Panc1 (cell line): ENCODE measurements around the gene KLRC4. TPM values are rescaled to one million over a fixed set of nuclear protein-coding genes. Genes with fewer than 3 reads are reported as not detected.
"Not testable (repeated sequence)": the region's sequence is repeated elsewhere in the genome, so short reads cannot be mapped to it uniquely, and the experiment has no call there.

Experiments
- ATAC-seq: fragments of 200-7000 bp; cut with Tn5 transposase; 2 replicates; pipeline ENCODE4 v1.9.1; 2020; ENCODE audit warnings: mild to moderate bottlenecking, moderate library complexity
- BruUV-seq: library from RNA; stranded (reverse); fragments of 400-500 nt; replicated peaks from 2 replicates; lab custom pipeline; 2021; lab: Mats Ljungman, UMichigan
- CTCF ChIA-PET: fragments of 300-600 bp; sonication (Branson Sonifier 250); formaldehyde crosslinking; loops from one replicate; lab custom pipeline; 2022; ENCODE audit warnings: antibody characterized with exemption; lab: Charles Lee
- POLR2A ChIA-PET: fragments of 300-600 bp; sonication (Branson Sonifier 250); formaldehyde crosslinking; loops from one replicate; lab custom pipeline; 2022; ENCODE audit warnings: antibody characterized with exemption; lab: Charles Lee
- DNase-seq: peaks from one replicate; pipeline ENCODE4 v3.0.0-alpha.2; 2010; ENCODE audit warnings: low read depth, low spot score
- H3K27ac ChIP-seq: 2 replicates; pipeline ENCODE4 v1.5.1; 2011; ENCODE audit warnings: mild to moderate bottlenecking, low read length, inconsistent platforms
- H3K27me3 ChIP-seq: fragments of 200-500 bp; sonication (Bioruptor generic); 2 replicates; pipeline ENCODE4 v1.6.0; 2014; ENCODE audit warnings: low read length, inconsistent platforms; ENCODE audit not compliant: control insufficient read depth, insufficient read depth
- H3K36me3 ChIP-seq: fragments of 200-500 bp; sonication (Bioruptor generic); 2 replicates; pipeline ENCODE4 v1.5.1; 2014; ENCODE audit warnings: inconsistent platforms, mild to moderate bottlenecking, low read length, moderate library complexity; ENCODE audit not compliant: control insufficient read depth, insufficient read depth
- H3K4me1 ChIP-seq: 2 replicates; pipeline ENCODE4 v1.5.1; 2011; ENCODE audit warnings: inconsistent platforms, mild to moderate bottlenecking, low read length, moderate library complexity; ENCODE audit not compliant: control insufficient read depth, insufficient read depth
- H3K4me3 ChIP-seq, 2 experiments: 2 replicates each; pipeline ENCODE4 v1.5.1; 2011 to 2012; ENCODE audit warnings: low read depth in 2 of 2, low read length in 2 of 2, mild to moderate bottlenecking in 2 of 2, inconsistent platforms in 1 of 2, moderate library complexity in 1 of 2
- H3K9me3 ChIP-seq: fragments of 200-500 bp; sonication (Bioruptor generic); 2 replicates; pipeline ENCODE4 v1.5.1; 2014; ENCODE audit warnings: low read depth, mild to moderate bottlenecking, inconsistent platforms, low read length, moderate library complexity; ENCODE audit not compliant: control insufficient read depth, insufficient read depth
- in situ Hi-C: cut with HindIII; loops from 2 replicates; pipeline ENCODE4 v1.10.0; 2016; ENCODE audit warnings: low sequenced_read_pairs, low pct_unique_long_range_greater_than_20kb
- intact Hi-C: fragments of 100-400 bp; cut with micrococcal nuclease; formaldehyde crosslinking; loops from one replicate; pipeline ENCODE4 v1.10.0; 2022; ENCODE audit not compliant: unreplicated experiment
- total RNA-seq: library from RNA; stranded (reverse); gene quantifications from one replicate; pipeline ENCODE4 v1.2.1, GENCODE V29; 2021; ENCODE audit not compliant: unreplicated experiment

KLRC4 gene
- total RNA-seq, 1 experiment from 2014 or later = 1.4 TPM

GRCh38 chr12:10435816-10436215 lies 26.3 kb upstream of the KLRC4 start, which contains the start of gene KLRC2:
Gene KLRC2 (minus strand): TSS chr12:10436010. CDS start chr12:10435986, 24 bp downstream.
- H3K27ac ChIP-seq, H3K4me1 ChIP-seq, ATAC-seq, BruUV-seq, in situ Hi-C loops, POLR2A ChIA-PET, H3K36me3 ChIP-seq, H3K4me3 ChIP-seq, CTCF ChIA-PET, DNase-seq, H3K27me3 ChIP-seq, intact Hi-C loops, H3K9me3 ChIP-seq: not testable (repeated sequence)

DNA sequence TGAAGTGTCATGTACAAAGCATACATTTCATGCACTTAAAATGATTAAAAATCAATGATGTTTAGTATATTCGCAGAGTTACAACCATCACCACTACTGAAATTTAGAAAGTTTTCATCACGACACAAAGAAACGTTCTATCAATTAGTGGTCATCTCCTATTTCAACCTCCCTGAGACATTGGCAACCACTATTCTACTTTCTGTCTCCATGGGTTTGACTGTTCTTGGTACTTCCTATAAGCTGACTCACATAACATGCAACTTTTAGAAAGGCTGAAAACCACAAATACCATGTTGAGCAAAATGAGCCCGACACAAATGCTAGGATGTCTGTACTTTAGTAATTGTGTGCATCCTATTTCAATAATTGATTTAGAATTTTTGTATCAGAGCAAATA lies 21.1 kb upstream of the KLRC4 start:
- intact Hi-C loops, BruUV-seq, H3K27ac ChIP-seq, H3K9me3 ChIP-seq, H3K27me3 ChIP-seq, in situ Hi-C loops, DNase-seq, POLR2A ChIA-PET, H3K4me1 ChIP-seq, H3K36me3 ChIP-seq, CTCF ChIA-PET, H3K4me3 ChIP-seq, ATAC-seq: not testable (repeated sequence)

- H3K4me1 ChIP-seq, POLR2A ChIA-PET, in situ Hi-C loops, H3K36me3 ChIP-seq, intact Hi-C loops, CTCF ChIA-PET, BruUV-seq, DNase-seq, H3K9me3 ChIP-seq, H3K27me3 ChIP-seq: not testable (repeated sequence)
- peak; percentile 32; the same call in 1 of the 2 replicates for ATAC-seq
- H3K4me3 ChIP-seq = peak overlapping the region; percentile 18 to 44
- peak overlapping the region; percentile 84 for H3K27ac ChIP-seq
Observed at GRCh38 chr12:10425938-10426337, 16.4 kb upstream of the KLRC4 start.

DNA sequence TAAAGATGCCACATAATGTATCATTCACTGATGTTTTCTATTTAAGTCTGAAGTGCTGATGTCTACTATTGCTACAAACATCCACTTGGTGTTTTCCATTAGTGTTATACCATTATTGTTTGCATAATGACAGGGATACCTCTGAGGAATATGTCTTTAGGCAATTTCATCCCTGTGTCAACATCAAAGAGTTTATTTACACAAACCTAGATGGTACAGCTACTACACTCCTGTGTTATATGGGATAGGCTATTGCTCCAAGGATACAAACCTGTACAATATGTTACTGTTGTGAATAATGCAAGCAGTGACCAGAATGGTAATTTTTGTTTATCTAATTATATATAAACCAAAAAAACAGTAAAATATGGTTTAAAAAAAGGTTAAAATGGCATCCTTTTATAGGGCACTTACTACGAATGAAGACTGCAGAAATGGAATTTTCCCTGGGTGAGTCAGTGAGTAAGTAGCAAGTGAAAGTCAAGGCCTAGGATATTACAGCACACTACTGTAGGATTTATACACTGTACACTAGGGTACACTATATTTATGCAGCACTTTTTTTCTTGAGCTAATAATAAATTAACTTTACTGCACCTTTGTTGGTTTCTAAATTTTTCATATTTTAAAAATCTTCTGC lies 14.8 kb upstream of the KLRC4 start:
- in situ Hi-C loops, DNase-seq, H3K4me1 ChIP-seq, BruUV-seq, H3K27ac ChIP-seq, H3K4me3 ChIP-seq, H3K9me3 ChIP-seq, POLR2A ChIA-PET, CTCF ChIA-PET, intact Hi-C loops, H3K27me3 ChIP-seq, H3K36me3 ChIP-seq: not testable (repeated sequence)
- ATAC-seq = peak; percentile 97

GRCh38 chr12:10422159-10422558 lies 12.6 kb upstream of the KLRC4 start:
- H3K4me3 ChIP-seq, H3K36me3 ChIP-seq, in situ Hi-C loops, intact Hi-C loops, H3K27me3 ChIP-seq, H3K4me1 ChIP-seq, DNase-seq, CTCF ChIA-PET, H3K9me3 ChIP-seq, BruUV-seq, H3K27ac ChIP-seq, POLR2A ChIA-PET: not testable (repeated sequence)
- ATAC-seq = peak; percentile 47

DNA sequence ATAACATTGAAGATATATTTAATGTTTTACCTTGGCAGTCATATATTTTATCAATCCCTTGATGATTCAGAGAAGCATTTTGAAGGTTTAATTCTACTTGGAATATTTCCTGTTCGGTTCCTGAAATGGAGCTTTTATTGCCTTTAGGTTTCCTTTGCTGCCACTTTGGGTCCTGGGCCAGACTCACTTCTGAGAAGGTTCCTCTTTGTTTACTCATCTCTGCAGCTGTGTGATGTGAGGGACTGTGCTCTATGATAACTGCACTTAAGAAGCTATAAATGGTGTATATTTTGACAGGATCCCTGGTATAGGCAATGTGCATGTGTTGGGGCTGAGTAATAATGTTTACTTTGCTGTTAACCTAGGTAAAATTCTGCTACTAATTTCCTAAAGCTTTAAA lies 10.8 kb upstream of the KLRC4 start, which contains the start of gene KLRC3:
Gene KLRC3, minus strand, starts transcription at position 262 of the 400 bp plus-strand sequence. Its CDS starts 45 bp downstream, at position 217.
- CTCF ChIA-PET, H3K36me3 ChIP-seq, in situ Hi-C loops, H3K9me3 ChIP-seq, H3K27me3 ChIP-seq, POLR2A ChIA-PET, BruUV-seq, H3K4me1 ChIP-seq, ATAC-seq, DNase-seq, intact Hi-C loops: not testable (repeated sequence)
- peak within 1 kb of the TSS in 1 of 2 experiments; percentile 26; a peak in 1 of 4 replicates for H3K4me3 ChIP-seq
- H3K27ac ChIP-seq = peak within 1 kb of the TSS; percentile 44; the same call in 1 of the 2 replicates
